Measurements from ENCODE around the gene CHKB. TPM values are rescaled to one million over a fixed set of nuclear protein-coding genes. Genes with fewer than 3 reads are reported as not detected.

The CHKB gene
- polyA plus RNA-seq, 1 donor (not counting 4 experiments of a cell fraction or from before 2014, with no cell fraction given): 49.0 TPM

GRCh38 chr22:50600967-50601668 is 18.5 kb upstream of the CHKB start:
- no peak for FAIRE-seq
- Histone ChIP-seq H3K27me3 (ENCODE audit: control insufficient read depth, extremely low read depth, insufficient read depth, low read length) (peaks cover 55% of the 10 kb centered on the region), H2AFZ (ENCODE audit: control insufficient read depth, low read length) (no peak overlapping the region), H3K4me1 (ENCODE audit: control insufficient read depth, extremely low read depth, insufficient read depth, low read length) (no peaks in the 10 kb centered on the region), H3K36me3 (ENCODE audit: control insufficient read depth in 2 of 2, extremely low read depth in 1 of 2, insufficient read depth in 2 of 2, low read length in 2 of 2) (no peaks in the 10 kb centered on the region), H3K4me2 (ENCODE audit: control insufficient read depth, extremely low read depth, insufficient read depth, low read depth, low read length) (no peak overlapping the region), H3K9ac (ENCODE audit: control insufficient read depth, extremely low read depth, insufficient read depth, low read length) (no peak overlapping the region), H3K27ac (ENCODE audit: control insufficient read depth, insufficient read depth, low read length) (no peak overlapping the region), H3K9me3 (ENCODE audit: control insufficient read depth, low read depth, low read length) (no peaks in the 10 kb centered on the region), H3K4me3 (ENCODE audit: control insufficient read depth in 2 of 3, extremely low read depth in 1 of 3, insufficient read depth in 2 of 3, low read depth in 1 of 3, low read length in 3 of 3) (peak overlapping the region in 1 of 3 experiments; percentile 27), H4K20me1 (ENCODE audit: control insufficient read depth, extremely low read depth, insufficient read depth, low read length) (no peaks in the 10 kb centered on the region), H3K79me2 (ENCODE audit: control insufficient read depth, insufficient read depth, low read length) (no peaks in the 10 kb centered on the region), H3K9me1 (ENCODE audit: control insufficient read depth, extremely low read depth, insufficient read depth, low read length) (no peaks in the 10 kb centered on the region)
- dilution Hi-C loops (cut with MboI; ENCODE audit: extremely low pct_ligation_motif_present, low sequenced_read_pairs): no loop called here
- TF ChIP-seq CTCF (optimal IDR thresholded peaks at IDR 0.05 in 1 of 3, IDR thresholded peaks at IDR 0.05 in 1 of 3, conservative IDR thresholded peaks at IDR 0.05 in 1 of 3; ENCODE audit: extremely low read depth in 1 of 3, insufficient read depth in 2 of 3, low read length in 3 of 3) (no peak), EZH2 (IDR thresholded peaks at IDR 0.05; ENCODE audit: low read length) (peak; percentile 39)
- DNase-seq (ENCODE audit: low read depth, low spot score): no peak

GRCh38 chr22:50600538-50600937 is 17.9 kb upstream of the CHKB start, which contains the start of gene MAPK8IP2:
Gene MAPK8IP2 (plus strand): TSS chr22:50600793. CDS start chr22:50600819, 26 bp downstream.
- H3K4me3 ChIP-seq (ENCODE audit: control insufficient read depth in 2 of 3, extremely low read depth in 1 of 3, insufficient read depth in 2 of 3, low read depth in 1 of 3, low read length in 3 of 3): peak within 1 kb of the TSS in 1 of 3 experiments; percentile 27

More at GRCh38 chr22:50600538-50600937, 17.9 kb upstream of the CHKB start, which contains the start of gene MAPK8IP2:
- Histone ChIP-seq H4K20me1 (ENCODE audit: control insufficient read depth, extremely low read depth, insufficient read depth, low read length) (no peaks in the 10 kb centered on the region), H3K4me1 (ENCODE audit: control insufficient read depth, extremely low read depth, insufficient read depth, low read length) (no peaks in the 10 kb centered on the region), H3K9me1 (ENCODE audit: control insufficient read depth, extremely low read depth, insufficient read depth, low read length) (no peaks in the 10 kb centered on the region), H3K79me2 (ENCODE audit: control insufficient read depth, insufficient read depth, low read length) (no peaks in the 10 kb centered on the region), H3K9ac (ENCODE audit: control insufficient read depth, extremely low read depth, insufficient read depth, low read length) (no peak within 1 kb of the TSS), H3K27ac (ENCODE audit: control insufficient read depth, insufficient read depth, low read length) (no peak within 1 kb of the TSS), H3K9me3 (ENCODE audit: control insufficient read depth, low read depth, low read length) (no peaks in the 10 kb centered on the region), H2AFZ (ENCODE audit: control insufficient read depth, low read length) (no peak within 1 kb of the TSS), H3K36me3 (ENCODE audit: control insufficient read depth in 2 of 2, extremely low read depth in 1 of 2, insufficient read depth in 2 of 2, low read length in 2 of 2) (no peaks in the 10 kb centered on the region), H3K27me3 (ENCODE audit: control insufficient read depth, extremely low read depth, insufficient read depth, low read length) (peaks cover 55% of the 10 kb centered on the region), H3K4me2 (ENCODE audit: control insufficient read depth, extremely low read depth, insufficient read depth, low read depth, low read length) (no peak within 1 kb of the TSS)
- FAIRE-seq: no peak
- dilution Hi-C loops (cut with MboI; ENCODE audit: extremely low pct_ligation_motif_present, low sequenced_read_pairs): no loop called here
- TF ChIP-seq CTCF (optimal IDR thresholded peaks at IDR 0.05 in 1 of 3, IDR thresholded peaks at IDR 0.05 in 1 of 3, conservative IDR thresholded peaks at IDR 0.05 in 1 of 3; ENCODE audit: extremely low read depth in 1 of 3, insufficient read depth in 2 of 3, low read length in 3 of 3) (no peak), EZH2 (IDR thresholded peaks at IDR 0.05; ENCODE audit: low read length) (no peak)
- no peak for DNase-seq (ENCODE audit: low read depth, low spot score)
